ENCODE measurements around the gene STX1B.

- TF ChIP-seq CTCF (IDR thresholded peaks at IDR 0.05 in 4 of 5, conservative IDR thresholded peaks at IDR 0.05 in 1 of 5) (no peak), POLR2A (IDR thresholded peaks at IDR 0.05) (peak; percentile 47 to 57)
These were observed 13.3 kb downstream of the STX1B start for GRCh38 chr16:30996985-30997724.
